Stimulated activated CD8-positive, alpha-beta memory T cell treated with anti-CD3 and anti-CD28 coated beads, Interleukin-7, amount 100 ng/mL, for 4 hours (primary cell): ENCODE measurements around the gene RRAGB.
"Not testable (repeated sequence)": the region's sequence is repeated elsewhere in the genome, so short reads cannot be mapped to it uniquely, and the experiment has no call there.

Experiments
- DNase-seq, 2 donors: peaks; one replicate each; pipeline ENCODE4 v3.0.0-alpha.2; 2020; ENCODE audit warnings: low read depth in 2 of 2

RRAGB gene

GRCh38 chrX:55717521-55718497 lies at the start of gene RRAGB:
TSS of gene RRAGB (plus strand) at chrX:55717749. CDS start at chrX:55718328, 579 bp downstream.
- DNase-seq: peak; percentile 88

- DNase-seq: no peak
These were observed 49.5 kb upstream of the RRAGB start for GRCh38 chrX:55668084-55668483.

- DNase-seq: not testable (repeated sequence)
These were observed 29.0 kb upstream of the RRAGB start for GRCh38 chrX:55688579-55688978.

GRCh38 chrX:55695227-55696018 lies 22.1 kb upstream of the RRAGB start:
- no peak for DNase-seq

GRCh38 chrX:55697381-55697780 lies 20.2 kb upstream of the RRAGB start:
- no peak for DNase-seq

- no peak for DNase-seq
These were observed 14.9 kb upstream of the RRAGB start for GRCh38 chrX:55702671-55703070.

GRCh38 chrX:55703436-55703835 lies 14.1 kb upstream of the RRAGB start:
- DNase-seq: not testable (repeated sequence)

- DNase-seq: not testable (repeated sequence)
These were observed 12.5 kb upstream of the RRAGB start for GRCh38 chrX:55705066-55705465.

- no peak for DNase-seq
These were observed 7.8 kb upstream of the RRAGB start for GRCh38 chrX:55709735-55710134.

- no peak for DNase-seq
These were observed 6.8 kb upstream of the RRAGB start for GRCh38 chrX:55710701-55711100.

- no peak for DNase-seq
These were observed 3.9 kb upstream of the RRAGB start for GRCh38 chrX:55713631-55714030.

- DNase-seq: no peak
These were observed 3.4 kb upstream of the RRAGB start for GRCh38 chrX:55714161-55714560.

GRCh38 chrX:55715847-55716246 lies 1.7 kb upstream of the RRAGB start:
- no peak for DNase-seq

GRCh38 chrX:55716937-55717336 lies 612 bp upstream of the RRAGB start:
- DNase-seq: no peak

- DNase-seq: no peak
These were observed 14.3 kb downstream of the RRAGB start for GRCh38 chrX:55731826-55732225.

- DNase-seq: no peak
These were observed 21.4 kb downstream of the RRAGB start for GRCh38 chrX:55738969-55739368.

- DNase-seq: no peak
These were observed 25.1 kb downstream of the RRAGB start for GRCh38 chrX:55742649-55743048.

- DNase-seq: not testable (repeated sequence)
These were observed 30.9 kb downstream of the RRAGB start for GRCh38 chrX:55748463-55748862.

- DNase-seq: no peak
These were observed 32.7 kb downstream of the RRAGB start for GRCh38 chrX:55750256-55750655.

GRCh38 chrX:55754861-55755294 lies 37.3 kb downstream of the RRAGB start:
- no peak for DNase-seq

GRCh38 chrX:55758033-55758432 lies 40.5 kb downstream of the RRAGB start:
- no peak for DNase-seq

- no peak for DNase-seq
These were observed 41.9 kb downstream of the RRAGB start for GRCh38 chrX:55759478-55759877.

- DNase-seq: no peak
These were observed 49.6 kb downstream of the RRAGB start for GRCh38 chrX:55767100-55767499.
